ENCODE results near the gene MAPKAPK5.

Gene MAPKAPK5

GRCh38 chr12:111942557-111942956 lies 100.5 kb downstream of the MAPKAPK5 start:
- no peak for TF ChIP-seq SIN3A (IDR thresholded peaks at IDR 0.05; ENCODE audit: borderline replicate concordance, insufficient read depth, low read length)
- no peak for TF ChIP-seq FOXP2 (optimal IDR thresholded peaks at IDR 0.05; ENCODE audit: borderline replicate concordance, extremely low read depth, extremely low read length, insufficient read depth)
- TF ChIP-seq POLR2AphosphoS5 (IDR thresholded peaks at IDR 0.05; ENCODE audit: low read depth, low read length), result no peak
- TF ChIP-seq TAF1 (IDR thresholded peaks at IDR 0.05; ENCODE audit: borderline replicate concordance, insufficient read depth, low read length), result no peak
- TF ChIP-seq, protein P1, sequence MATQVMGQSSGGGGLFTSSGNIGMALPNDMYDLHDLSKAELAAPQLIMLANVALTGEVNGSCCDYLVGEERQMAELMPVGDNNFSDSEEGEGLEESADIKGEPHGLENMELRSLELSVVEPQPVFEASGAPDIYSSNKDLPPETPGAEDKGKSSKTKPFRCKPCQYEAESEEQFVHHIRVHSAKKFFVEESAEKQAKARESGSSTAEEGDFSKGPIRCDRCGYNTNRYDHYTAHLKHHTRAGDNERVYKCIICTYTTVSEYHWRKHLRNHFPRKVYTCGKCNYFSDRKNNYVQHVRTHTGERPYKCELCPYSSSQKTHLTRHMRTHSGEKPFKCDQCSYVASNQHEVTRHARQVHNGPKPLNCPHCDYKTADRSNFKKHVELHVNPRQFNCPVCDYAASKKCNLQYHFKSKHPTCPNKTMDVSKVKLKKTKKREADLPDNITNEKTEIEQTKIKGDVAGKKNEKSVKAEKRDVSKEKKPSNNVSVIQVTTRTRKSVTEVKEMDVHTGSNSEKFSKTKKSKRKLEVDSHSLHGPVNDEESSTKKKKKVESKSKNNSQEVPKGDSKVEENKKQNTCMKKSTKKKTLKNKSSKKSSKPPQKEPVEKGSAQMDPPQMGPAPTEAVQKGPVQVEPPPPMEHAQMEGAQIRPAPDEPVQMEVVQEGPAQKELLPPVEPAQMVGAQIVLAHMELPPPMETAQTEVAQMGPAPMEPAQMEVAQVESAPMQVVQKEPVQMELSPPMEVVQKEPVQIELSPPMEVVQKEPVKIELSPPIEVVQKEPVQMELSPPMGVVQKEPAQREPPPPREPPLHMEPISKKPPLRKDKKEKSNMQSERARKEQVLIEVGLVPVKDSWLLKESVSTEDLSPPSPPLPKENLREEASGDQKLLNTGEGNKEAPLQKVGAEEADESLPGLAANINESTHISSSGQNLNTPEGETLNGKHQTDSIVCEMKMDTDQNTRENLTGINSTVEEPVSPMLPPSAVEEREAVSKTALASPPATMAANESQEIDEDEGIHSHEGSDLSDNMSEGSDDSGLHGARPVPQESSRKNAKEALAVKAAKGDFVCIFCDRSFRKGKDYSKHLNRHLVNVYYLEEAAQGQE (IDR thresholded peaks at IDR 0.05; ENCODE audit: insufficient read depth in 1 of 2, low read depth in 2 of 2, low read length in 2 of 2), result no peak

DNA sequence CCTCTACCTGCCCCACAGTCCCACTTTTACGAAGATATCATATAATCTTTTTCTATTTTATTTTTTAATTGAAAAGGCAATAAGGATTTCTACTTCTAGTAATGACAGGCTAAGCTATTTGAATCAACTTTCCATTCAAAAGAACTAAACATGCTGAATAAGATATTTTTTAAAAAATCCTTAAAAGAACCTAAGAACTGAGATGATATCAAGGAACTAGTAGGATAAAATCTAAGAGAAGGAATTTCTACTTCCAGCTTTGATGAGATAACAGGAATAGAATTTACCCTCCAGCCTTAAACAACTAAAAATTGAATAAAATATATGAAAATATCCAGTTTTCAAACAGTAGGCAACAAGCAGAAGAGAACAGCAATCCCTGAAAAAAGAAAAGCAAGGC lies 101.9 kb downstream of the MAPKAPK5 start:
- no peak for TF ChIP-seq FOXP2 (optimal IDR thresholded peaks at IDR 0.05; ENCODE audit: borderline replicate concordance, extremely low read depth, extremely low read length, insufficient read depth)
